NCI-H1930 (cell line): ENCODE data around the gene TTL.
A peak's percentile ranks its signal among the peaks of the same experiment; 100 is the strongest.
"Not testable (repeated sequence)": the region's sequence is repeated elsewhere in the genome, so short reads cannot be mapped to it uniquely, and the experiment has no call there.

Experiments used
- DNase-seq, 2 experiments: peaks; one replicate each; lab custom pipeline; 2025; lab: John Stamatoyannopoulos, UW

Gene TTL

GRCh38 chr2:112481528-112482233 is at the start of gene TTL:
TTL (plus strand) TSS chr2:112482156; CDS start chr2:112482345, 189 bp downstream.
- peak; percentile 49 to 87 for DNase-seq

- not testable (repeated sequence) for DNase-seq
Observed at GRCh38 chr2:112432390-112432734, 49.6 kb upstream of the TTL start.

GRCh38 chr2:112432735-112433479 is 49.0 kb upstream of the TTL start:
- DNase-seq = not testable (repeated sequence)

GRCh38 chr2:112433480-112433879 is 48.5 kb upstream of the TTL start, which contains the start of gene RGPD8:
RGPD8 (minus strand) TSS chr2:112433645; CDS start chr2:112433453, 192 bp downstream.
- DNase-seq = not testable (repeated sequence)

- no peak for DNase-seq
Observed at GRCh38 chr2:112433932-112434730, 47.8 kb upstream of the TTL start.

- not testable (repeated sequence) for DNase-seq
Observed at GRCh38 chr2:112434890-112435715, 46.9 kb upstream of the TTL start.

- DNase-seq = not testable (repeated sequence)
Observed at GRCh38 chr2:112435716-112436431, 46.1 kb upstream of the TTL start.

- not testable (repeated sequence) for DNase-seq
Observed at GRCh38 chr2:112436993-112437392, 45.0 kb upstream of the TTL start.

- not testable (repeated sequence) for DNase-seq
Observed at GRCh38 chr2:112437405-112437831, 44.5 kb upstream of the TTL start.

GRCh38 chr2:112438603-112439261 is 43.2 kb upstream of the TTL start:
- DNase-seq = not testable (repeated sequence)

- not testable (repeated sequence) for DNase-seq
Observed at GRCh38 chr2:112444256-112444655, 37.7 kb upstream of the TTL start.

- no peak for DNase-seq
Observed at GRCh38 chr2:112449854-112450253, 32.1 kb upstream of the TTL start.

GRCh38 chr2:112451317-112451716 is 30.6 kb upstream of the TTL start:
- no peak for DNase-seq

- no peak for DNase-seq
Observed at GRCh38 chr2:112454586-112454985, 27.4 kb upstream of the TTL start.

- DNase-seq = no peak
Observed at GRCh38 chr2:112459372-112459771, 22.6 kb upstream of the TTL start.

- no peak for DNase-seq
Observed at GRCh38 chr2:112462178-112462577, 19.8 kb upstream of the TTL start.

- DNase-seq = no peak
Observed at GRCh38 chr2:112463256-112463655, 18.7 kb upstream of the TTL start.

GRCh38 chr2:112465382-112465781 is 16.6 kb upstream of the TTL start:
- DNase-seq = no peak

GRCh38 chr2:112472547-112473263 is 9.3 kb upstream of the TTL start:
- no peak for DNase-seq
